ENCODE measurements around the gene FAM156B.
"Not testable (repeated sequence)": the region's sequence is repeated elsewhere in the genome, so short reads cannot be mapped to it uniquely, and the experiment has no call there.

The FAM156B gene

GRCh38 chrX:52933213-52933612 is 36.1 kb downstream of the FAM156B start:
- TF ChIP-seq CTCF (IDR thresholded peaks at IDR 0.05; ENCODE audit: control extremely low read depth, extremely low read depth, low read depth, missing control alignments), result no peak
- DNase-seq (ENCODE audit: extremely low spot score), result no peak
- CTCF ChIA-PET, result no interaction called here

GRCh38 chrX:52933976-52934703 is 37.0 kb downstream of the FAM156B start:
- CTCF ChIA-PET, result no interaction called here
- POLR2A ChIA-PET, result no interaction called here
- TF ChIP-seq CTCF (IDR thresholded peaks at IDR 0.05; ENCODE audit: control extremely low read depth, extremely low read depth, low read depth, missing control alignments), result no peak
- DNase-seq (ENCODE audit: extremely low spot score), result no peak

More at GRCh38 chrX:52933213-52933612, 36.1 kb downstream of the FAM156B start:
- POLR2A ChIA-PET, result no interaction called here

GRCh38 chrX:52934704-52935469 is 37.8 kb downstream of the FAM156B start:
- ChIA-PET POLR2A (interaction anchor here (0.6 kb wide), 2 partner anchors 11 to 138 kb away, joined by 3 to 6 read pairs; no protein-coding TSS in a partner anchor), CTCF (interaction anchor here (0.8 to 1.0 kb wide), 3 partner anchors 10 to 15 kb away, joined by 3 to 6 read pairs (median 5); no protein-coding TSS in a partner anchor)
- peak; percentile 88 for DNase-seq (ENCODE audit: extremely low spot score)
- TF ChIP-seq CTCF (IDR thresholded peaks at IDR 0.05; ENCODE audit: control extremely low read depth, extremely low read depth, low read depth, missing control alignments), result peak; percentile 64

GRCh38 chrX:52935470-52935784 is 38.3 kb downstream of the FAM156B start:
- CTCF ChIA-PET, result interaction anchor here (0.8 to 1.0 kb wide), 3 partner anchors 10 to 15 kb away, joined by 3 to 6 read pairs (median 5); no protein-coding TSS in a partner anchor
- DNase-seq (ENCODE audit: extremely low spot score), result not testable (repeated sequence)
- POLR2A ChIA-PET, result interaction anchor here (0.6 kb wide), 2 partner anchors 11 to 137 kb away, joined by 3 to 6 read pairs; no protein-coding TSS in a partner anchor

- POLR2A ChIA-PET; DNase-seq (ENCODE audit: extremely low spot score); CTCF ChIA-PET: not testable (repeated sequence)
Observed at GRCh38 chrX:52940704-52941103, 43.6 kb downstream of the FAM156B start.

- DNase-seq (ENCODE audit: extremely low spot score); CTCF ChIA-PET; POLR2A ChIA-PET: not testable (repeated sequence)
Observed at GRCh38 chrX:52941728-52942127, 44.6 kb downstream of the FAM156B start.

GRCh38 chrX:52945838-52946494 is 48.8 kb downstream of the FAM156B start:
- DNase-seq (ENCODE audit: extremely low spot score); POLR2A ChIA-PET; CTCF ChIA-PET: not testable (repeated sequence)

GRCh38 chrX:52947501-52947900 is 50.4 kb downstream of the FAM156B start:
- DNase-seq (ENCODE audit: extremely low spot score); CTCF ChIA-PET; POLR2A ChIA-PET: not testable (repeated sequence)

GRCh38 chrX:52948265-52948664 is 51.1 kb downstream of the FAM156B start:
- CTCF ChIA-PET; DNase-seq (ENCODE audit: extremely low spot score); POLR2A ChIA-PET: not testable (repeated sequence)

GRCh38 chrX:52949325-52949724 is 52.2 kb downstream of the FAM156B start:
- CTCF ChIA-PET; DNase-seq (ENCODE audit: extremely low spot score); POLR2A ChIA-PET: not testable (repeated sequence)

- CTCF ChIA-PET, result not testable (repeated sequence)
Observed at GRCh38 chrX:52949884-52950283, 52.8 kb downstream of the FAM156B start.

More at GRCh38 chrX:52949884-52950283, 52.8 kb downstream of the FAM156B start:
- POLR2A ChIA-PET; DNase-seq (ENCODE audit: extremely low spot score): not testable (repeated sequence)
